Measurements from ENCODE around the gene UCN.
"Not testable (repeated sequence)": the region's sequence is repeated elsewhere in the genome, so short reads cannot be mapped to it uniquely, and the experiment has no call there.

GRCh38 chr2:27272537-27273522 is 35.4 kb downstream of the UCN start:
- not testable (repeated sequence) for TF ChIP-seq CTCF (optimal IDR thresholded peaks at IDR 0.05 in 1 of 3, IDR thresholded peaks at IDR 0.05 in 1 of 3, conservative IDR thresholded peaks at IDR 0.05 in 1 of 3; ENCODE audit: extremely low read depth in 1 of 3, insufficient read depth in 2 of 3, low read length in 3 of 3); EZH2 (IDR thresholded peaks at IDR 0.05; ENCODE audit: low read length)

All from keratinocyte (primary cell).